H1 (cell line): ENCODE measurements around the gene CNTN5. TPM values are rescaled to one million over a fixed set of nuclear protein-coding genes. Genes with fewer than 3 reads are reported as not detected.

Experiments used
- CTCF ChIA-PET: fragments of 300-600 bp; sonication (Branson Sonifier 250); formaldehyde crosslinking; loops from one replicate; lab custom pipeline; 2021; ENCODE audit not compliant: partially characterized antibody; lab: Charles Lee
- POLR2A ChIA-PET: fragments of 300-600 bp; sonication (Branson Sonifier 250); formaldehyde crosslinking; loops from one replicate; lab custom pipeline; 2021; ENCODE audit warnings: inconsistent platforms; ENCODE audit not compliant: partially characterized antibody; lab: Charles Lee
- DNase-seq, 2 experiments: peaks; one replicate each; pipeline versions ENCODE4 v3.0.0 to v3.0.0-alpha.2; 2010 to 2022; ENCODE audit warnings: low spot score in 2 of 2, low read depth in 1 of 2, mixed read lengths in 1 of 2
- FAIRE-seq: peaks from 2 replicates; lab custom pipeline; 2011; peaks lifted over from hg19 to GRCh38; lab: Jason Lieb, UNC
- H2AFZ ChIP-seq: 2 replicates; pipeline ENCODE4 v1.8.1; 2012; ENCODE audit warnings: low read length, inconsistent platforms
- H2AK5ac ChIP-seq: 2 replicates; pipeline ENCODE4 v1.6.1; 2013; ENCODE audit warnings: low read depth, low read length
- H2BK120ac ChIP-seq: replicated peaks from 2 replicates; pipeline ENCODE3; 2013; ENCODE audit warnings: low read depth, low read length, inconsistent platforms
- H2BK12ac ChIP-seq: 2 replicates; pipeline ENCODE4 v1.6.1; 2013; ENCODE audit warnings: low read depth, low read length
- H2BK15ac ChIP-seq: 2 replicates; pipeline ENCODE4 v1.6.1; 2013; ENCODE audit warnings: low read length
- H2BK20ac ChIP-seq: 2 replicates; pipeline ENCODE4 v1.6.1; 2013; ENCODE audit warnings: low read length
- H2BK5ac ChIP-seq: 2 replicates; pipeline ENCODE4 v1.6.1; 2013; ENCODE audit warnings: low read depth, low read length
- H3K14ac ChIP-seq: 2 replicates; pipeline ENCODE4 v1.6.1; 2013; ENCODE audit warnings: inconsistent platforms; ENCODE audit not compliant: insufficient read length
- H3K18ac ChIP-seq: 2 replicates; pipeline ENCODE4 v1.6.1; 2013; ENCODE audit warnings: low read length; ENCODE audit errors: extremely low read depth
- H3K23ac ChIP-seq: 2 replicates; pipeline ENCODE4 v1.6.1; 2013; ENCODE audit warnings: inconsistent platforms; ENCODE audit not compliant: insufficient read length
- H3K23me2 ChIP-seq: 2 replicates; pipeline ENCODE4 v1.6.1; 2013; ENCODE audit warnings: low read depth, low read length
- H3K27ac ChIP-seq: 2 replicates; pipeline ENCODE4 v1.6.1; 2011; ENCODE audit warnings: low read depth, low read length, inconsistent platforms
- H3K27me3 ChIP-seq, 4 experiments: replicated peaks in 1 of 4; 1 replicate in 1 of 4; 2 replicates in 3 of 4; pipeline versions ENCODE4 v1.6.1 to v1.8.1; 2011 to 2013; ENCODE audit warnings: low read length in 3 of 4, mild to moderate bottlenecking in 3 of 4, inconsistent platforms in 2 of 4, mixed read lengths in 2 of 4, moderate library complexity in 1 of 4; ENCODE audit not compliant: control insufficient read depth in 3 of 4, insufficient read depth in 3 of 4; ENCODE audit errors: extremely low read depth in 1 of 4
- H3K36me3 ChIP-seq, 4 experiments: 2 replicates each; pipeline versions ENCODE4 v1.6.1 to v1.8.1; 2011 to 2013; ENCODE audit warnings: mild to moderate bottlenecking in 4 of 4, low read length in 3 of 4, moderate library complexity in 2 of 4, control low read depth in 1 of 4, inconsistent platforms in 1 of 4; ENCODE audit not compliant: insufficient read depth in 4 of 4, control insufficient read depth in 2 of 4
- H3K4ac ChIP-seq: replicated peaks from 2 replicates; pipeline ENCODE3; 2013; ENCODE audit warnings: low read length, low read depth, mixed read lengths, inconsistent platforms; ENCODE audit not compliant: insufficient read length
- H3K4me1 ChIP-seq, 4 experiments: replicated peaks in 1 of 4; 1 replicate in 1 of 4; 2 replicates in 3 of 4; pipeline versions ENCODE4 v1.6.1 to v1.8.1; 2011 to 2013; ENCODE audit warnings: low read length in 3 of 4, inconsistent platforms in 2 of 4, mixed read lengths in 1 of 4; ENCODE audit not compliant: insufficient read depth in 4 of 4, control insufficient read depth in 3 of 4
- H3K4me2 ChIP-seq, 2 experiments: 2 replicates each; pipeline versions ENCODE4 v1.6.1 to v1.8.1; 2011 to 2013; ENCODE audit warnings: low read depth in 2 of 2, low read length in 2 of 2, control low read depth in 1 of 2, inconsistent platforms in 1 of 2, mild to moderate bottlenecking in 1 of 2; ENCODE audit not compliant: insufficient read depth in 1 of 2
- H3K4me3 ChIP-seq, 4 experiments: fragments of 200-600, 300-600 bp in 1 of 4; sonication (generic), shearing (Covaris generic), sonication (Bioruptor Twin) in 1 of 4; 2 replicates each; pipeline versions ENCODE4 v1.5.1 to v1.8.1; 2011 to 2016; ENCODE audit warnings: low read length in 4 of 4, low read depth in 3 of 4, control low read depth in 2 of 4, inconsistent platforms in 2 of 4, mild to moderate bottlenecking in 2 of 4, mixed read lengths in 1 of 4, moderate library complexity in 1 of 4; ENCODE audit not compliant: insufficient read depth in 2 of 4; ENCODE audit errors: extremely low read depth in 1 of 4
- H3K56ac ChIP-seq: replicated peaks from 2 replicates; pipeline ENCODE3; 2013; ENCODE audit warnings: low read depth, mild to moderate bottlenecking, mixed read lengths, low read length, inconsistent platforms; ENCODE audit not compliant: insufficient read length
- H3K79me1 ChIP-seq: 2 replicates; pipeline ENCODE4 v1.6.1; 2013; ENCODE audit warnings: low read depth, low read length, control low read depth
- H3K79me2 ChIP-seq, 2 experiments: 2 replicates each; pipeline versions ENCODE4 v1.6.1 to v1.8.1; 2012 to 2013; ENCODE audit warnings: low read length in 2 of 2, mild to moderate bottlenecking in 2 of 2, inconsistent platforms in 1 of 2; ENCODE audit not compliant: insufficient read depth in 2 of 2, control insufficient read depth in 1 of 2
- H3K9ac ChIP-seq, 4 experiments: replicated peaks in 1 of 4; 1 replicate in 1 of 4; 2 replicates in 3 of 4; pipeline versions ENCODE4 v1.6.1 to v1.8.1; 2011 to 2013; ENCODE audit warnings: low read depth in 3 of 4, low read length in 3 of 4, control low read depth in 2 of 4, mild to moderate bottlenecking in 2 of 4, moderate library complexity in 2 of 4, inconsistent platforms in 1 of 4; ENCODE audit errors: extremely low read depth in 1 of 4
- H3K9me3 ChIP-seq, 2 experiments: 2 replicates each; pipeline versions ENCODE4 v1.6.1 to v1.8.1; 2012 to 2013; ENCODE audit warnings: mild to moderate bottlenecking in 2 of 2, moderate library complexity in 2 of 2, control low read depth in 1 of 2, inconsistent platforms in 1 of 2, low read depth in 1 of 2, low read length in 1 of 2, mixed read lengths in 1 of 2; ENCODE audit not compliant: insufficient read depth in 2 of 2
- H4K20me1 ChIP-seq, 2 experiments: replicated peaks in 1 of 2; 2 replicates each; pipeline versions ENCODE3 to v1.8.1; 2011 to 2013; ENCODE audit warnings: inconsistent platforms in 2 of 2, low read length in 2 of 2, mild to moderate bottlenecking in 1 of 2; ENCODE audit not compliant: insufficient read depth in 2 of 2, control insufficient read depth in 1 of 2
- H4K5ac ChIP-seq: 2 replicates; pipeline ENCODE4 v1.6.1; 2013; ENCODE audit warnings: low read length, low read depth, mixed read lengths, inconsistent platforms; ENCODE audit not compliant: insufficient read length
- H4K8ac ChIP-seq: 2 replicates; pipeline ENCODE4 v1.8.0; 2013; ENCODE audit warnings: mild to moderate bottlenecking, moderate library complexity, low read length, inconsistent platforms; ENCODE audit not compliant: insufficient read depth; ENCODE audit errors: extremely low read depth
- H4K91ac ChIP-seq: replicated peaks from 2 replicates; pipeline ENCODE3; 2013; ENCODE audit warnings: low read length, mixed read lengths, inconsistent platforms; ENCODE audit not compliant: insufficient read length
- BCL11A ChIP-seq, 2 experiments: IDR thresholded peaks; one replicate each; pipeline ENCODE4 v1.6.1; 2011; ENCODE audit warnings: low read depth in 2 of 2, low read length in 2 of 2, mild to moderate bottlenecking in 2 of 2
- KDM5A ChIP-seq: fragments of 200-600 bp; IDR thresholded peaks from 2 replicates; pipeline ENCODE4 v1.7.1; 2012; ENCODE audit warnings: mild to moderate bottlenecking, low read length, inconsistent platforms, mixed read lengths
- polyA plus RNA-seq, 7 experiments: library from polyadenylated mRNA; depleted of rRNA in 3 of 7; stranded (reverse) in 5 of 7; unstranded in 2 of 7; fragments of >200 nt in 5 of 7; fragments of 200-250 nt in 2 of 7; gene quantifications; 1 replicate in 5 of 7; 2 replicates in 1 of 7; 4 replicates in 1 of 7; pipeline versions ENCODE4 v1.2.1 to v1.2.3, GENCODE V29; 2011 to 2013; ENCODE audit warnings: missing spikeins in 2 of 7, mixed read lengths in 2 of 7
- total RNA-seq: library from RNA; stranded (reverse); fragmentation: NEBNext Ultra II Directional; extraction: Animal tissue kit (Norgen Biotek cat#: 25700); gene quantifications from 2 replicates; pipeline ENCODE4 v1.2.1, GENCODE V29; 2021

CNTN5 gene
- total and polyA plus RNA-seq, 2 of the 8 experiments (the other 6 are each of a cell fraction or from before 2014, with no cell fraction given): not detected

DNA sequence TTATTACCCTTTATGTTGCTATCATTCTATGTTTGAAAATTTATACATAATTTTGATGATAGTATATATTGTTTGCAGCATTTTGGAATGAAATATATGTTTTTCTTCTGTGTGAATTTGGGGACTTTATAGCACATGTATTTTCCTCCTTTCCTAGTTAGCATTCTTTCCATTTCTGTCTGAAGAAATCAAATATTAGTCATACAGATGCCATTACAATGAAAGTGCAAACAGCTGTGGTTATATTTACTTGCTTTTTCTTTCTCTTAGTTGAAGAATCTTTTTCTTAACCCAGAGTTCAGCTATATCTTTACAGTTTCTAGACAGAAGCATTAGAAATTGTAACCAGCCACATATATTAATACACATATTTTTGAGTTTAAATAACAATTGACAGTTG is 913.3 kb downstream of the CNTN5 start:
- FAIRE-seq: no peak
- Histone ChIP-seq H2BK20ac (no peak overlapping the region), H3K23me2 (no peaks in the 10 kb centered on the region), H3K18ac (no peak overlapping the region), H2BK12ac (no peak overlapping the region), H3K9ac (no peak overlapping the region), H3K14ac (no peak overlapping the region), H4K91ac (no peak overlapping the region), H3K79me2 (no peaks in the 10 kb centered on the region), H3K27me3 (no peaks in the 10 kb centered on the region), H3K36me3 (no peaks in the 10 kb centered on the region; a peak in 1 of 8 replicates), H2AK5ac (no peak overlapping the region), H2BK5ac (no peak overlapping the region), H3K56ac (no peak overlapping the region), H4K5ac (no peak overlapping the region), H4K8ac (no peak overlapping the region), H3K4me3 (no peak overlapping the region), H3K23ac (no peak overlapping the region), H3K9me3 (peaks cover 3 to 5% of the 10 kb centered on the region in 2 experiments; a peak in 1 of 4 replicates), H2AFZ (no peak overlapping the region), H3K4me2 (no peak overlapping the region), H3K4ac (no peak overlapping the region), H4K20me1 (no peaks in the 10 kb centered on the region), H2BK120ac (no peak overlapping the region), H2BK15ac (no peak overlapping the region), H3K79me1 (no peaks in the 10 kb centered on the region), H3K4me1 (no peaks in the 10 kb centered on the region), H3K27ac (no peak overlapping the region)
- ChIA-PET CTCF (no interaction called here), POLR2A (no interaction called here)
- no peak for DNase-seq
- TF ChIP-seq BCL11A (IDR thresholded peaks at IDR 0.05; ENCODE audit: low read depth in 2 of 2, low read length in 2 of 2) (no peak), KDM5A (no peak)
